Neural crest cell (in vitro differentiated cells): ENCODE measurements around the gene IFT81. TPM values are rescaled to one million over a fixed set of nuclear protein-coding genes. Genes with fewer than 3 reads are reported as not detected.

Experiments used
- DNase-seq: peaks from one replicate; pipeline ENCODE4 v3.0.0; 2021; ENCODE audit warnings: low read depth, mixed read lengths, low spot score
- H3K27ac Mint-ChIP-seq: one replicate; pipeline ENCODE4 v1.8.0; 2021; ENCODE audit warnings: mild to moderate bottlenecking, mixed read lengths; ENCODE audit not compliant: unreplicated experiment
- H3K27me3 Mint-ChIP-seq: 2 replicates; pipeline ENCODE4 v1.8.0; 2021; ENCODE audit warnings: low read depth, mild to moderate bottlenecking, mixed read lengths
- H3K36me3 Mint-ChIP-seq: 2 replicates; pipeline ENCODE4 v1.8.0; 2021; ENCODE audit warnings: low read depth, mild to moderate bottlenecking, mixed read lengths
- H3K4me1 Mint-ChIP-seq: 2 replicates; pipeline ENCODE4 v1.8.0; 2021; ENCODE audit warnings: mixed read lengths
- H3K4me3 Mint-ChIP-seq: one replicate; pipeline ENCODE4 v1.8.0; 2021; ENCODE audit warnings: mild to moderate bottlenecking, mixed read lengths
- H3K9me3 Mint-ChIP-seq: 2 replicates; pipeline ENCODE4 v1.8.0; 2021; ENCODE audit warnings: mixed read lengths
- CTCF ChIP-seq: fragments of 200-600 bp; sonication (generic); conservative IDR thresholded peaks from 2 replicates; pipeline ENCODE4 v1.5.0; 2021; ENCODE audit warnings: antibody characterized with exemption, mild to moderate bottlenecking
- total RNA-seq: library from RNA; stranded (reverse); gene quantifications from 2 replicates; pipeline ENCODE4 v1.2.1, GENCODE V29; 2021

The IFT81 gene
- total RNA-seq, 1 donor from 2014 or later, result 40.4 TPM

DNA sequence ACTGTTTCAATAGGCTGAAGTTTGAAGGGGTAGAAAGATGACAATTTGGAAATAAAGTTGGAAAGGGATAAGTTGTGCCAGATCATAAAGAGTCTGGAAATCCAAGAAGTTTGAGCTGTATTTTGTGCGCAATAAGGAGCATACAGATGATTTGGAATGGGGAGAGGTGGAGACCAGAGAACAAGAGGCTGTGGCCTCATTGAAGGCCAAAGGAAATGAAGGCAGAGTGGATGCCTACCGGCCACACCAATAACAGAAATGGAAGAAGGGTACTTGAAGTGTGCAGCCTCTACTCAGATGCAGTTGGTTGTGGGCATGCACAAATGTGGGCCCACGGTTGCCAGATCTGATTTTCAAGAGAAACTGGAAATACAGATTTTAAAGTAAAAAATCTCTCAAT, 2.4 kb downstream of the IFT81 start:
- Mint-ChIP-seq H3K9me3 (no peaks in the 10 kb centered on the region), H3K27me3 (peaks cover 6% of the 10 kb centered on the region), H3K4me1 (peaks cover 25% of the 10 kb centered on the region), H3K36me3 (no peaks in the 10 kb centered on the region), H3K27ac (peak overlapping the region; percentile 59), H3K4me3 (peak overlapping the region; percentile 86)
- no peak for DNase-seq
- no peak for TF ChIP-seq CTCF

GRCh38 chr12:110134691-110135411, 10.7 kb downstream of the IFT81 start:
- Mint-ChIP-seq H3K36me3 (peaks cover 11% of the 10 kb centered on the region), H3K27ac (no peak overlapping the region), H3K9me3 (no peaks in the 10 kb centered on the region), H3K27me3 (no peaks in the 10 kb centered on the region), H3K4me3 (no peak overlapping the region), H3K4me1 (no peaks in the 10 kb centered on the region)
- no peak for DNase-seq
- TF ChIP-seq CTCF, result no peak

- H3K36me3 Mint-ChIP-seq, result peaks cover 14% of the 10 kb centered on the region
- no peaks in the 10 kb centered on the region for H3K4me1 Mint-ChIP-seq
- no peak for TF ChIP-seq CTCF
- H3K4me3 Mint-ChIP-seq, result no peak overlapping the region
- no peak for DNase-seq
- H3K27ac Mint-ChIP-seq, result no peak overlapping the region
- no peaks in the 10 kb centered on the region for H3K27me3 Mint-ChIP-seq
- H3K9me3 Mint-ChIP-seq, result no peaks in the 10 kb centered on the region
Observed at GRCh38 chr12:110135806-110136205, 11.6 kb downstream of the IFT81 start.

GRCh38 chr12:110137786-110138185, 13.6 kb downstream of the IFT81 start:
- Mint-ChIP-seq H3K27me3 (no peaks in the 10 kb centered on the region), H3K27ac (no peak overlapping the region)
- no peak for TF ChIP-seq CTCF

DNA sequence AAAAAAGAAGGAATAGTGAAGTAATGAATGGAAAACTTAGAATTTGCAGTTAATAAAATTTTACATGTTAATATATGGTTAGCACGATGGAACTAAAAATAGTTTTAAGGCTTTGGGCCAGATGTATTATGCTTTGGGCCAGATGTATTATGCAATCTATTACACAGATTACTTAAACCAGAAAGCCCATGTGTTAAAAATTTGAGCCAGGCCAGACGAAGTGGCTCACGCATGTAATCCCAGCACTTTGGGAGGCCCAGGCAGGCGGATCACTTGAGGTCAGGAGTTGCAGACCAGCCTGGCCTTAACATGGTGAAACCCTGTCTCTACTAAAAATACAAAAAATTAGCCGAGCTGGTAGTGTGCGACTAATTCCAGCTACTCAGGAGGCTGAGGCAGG, 17.2 kb downstream of the IFT81 start:
- Mint-ChIP-seq H3K27ac (no peak overlapping the region), H3K27me3 (no peaks in the 10 kb centered on the region), H3K4me3 (no peak overlapping the region), H3K9me3 (no peaks in the 10 kb centered on the region), H3K36me3 (peaks cover 3% of the 10 kb centered on the region), H3K4me1 (no peaks in the 10 kb centered on the region)
- TF ChIP-seq CTCF, result no peak
- DNase-seq, result no peak

More at GRCh38 chr12:110137786-110138185, 13.6 kb downstream of the IFT81 start:
- H3K36me3 Mint-ChIP-seq, result peaks cover 12% of the 10 kb centered on the region
- H3K4me1 Mint-ChIP-seq, result no peaks in the 10 kb centered on the region
- DNase-seq, result no peak
- H3K9me3 Mint-ChIP-seq, result no peaks in the 10 kb centered on the region
- no peak overlapping the region for H3K4me3 Mint-ChIP-seq
